NCI-H748 (cell line): ENCODE results near the gene MAPK12.
A peak's percentile ranks its signal among the peaks of the same experiment; 100 is the strongest.

ENCODE experiments used
- DNase-seq: peaks from one replicate; lab custom pipeline; 2025; ENCODE audit not compliant: unreplicated experiment; lab: John Stamatoyannopoulos, UW

The MAPK12 gene

DNA sequence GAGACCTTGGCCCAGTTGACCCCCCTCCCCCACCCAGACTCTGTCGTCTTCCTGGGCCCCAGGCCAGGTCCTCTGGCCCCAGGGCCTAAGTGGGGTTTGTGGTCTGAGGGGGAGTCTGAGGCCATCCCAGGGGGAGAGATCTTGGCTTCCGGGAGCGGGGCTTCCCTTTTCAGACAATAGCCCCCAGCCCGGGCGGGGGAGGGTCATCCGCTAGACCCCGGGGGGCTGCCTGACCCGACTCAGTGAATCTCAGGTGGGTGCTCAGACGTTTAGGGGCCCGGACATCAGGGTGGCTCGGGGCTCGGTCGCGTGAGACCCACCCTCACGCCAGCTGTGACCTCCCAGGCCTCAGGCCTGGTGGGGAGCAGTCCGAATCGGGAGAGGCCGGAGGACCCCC lies 8.1 kb upstream of the MAPK12 start:
- DNase-seq: no peak

DNA sequence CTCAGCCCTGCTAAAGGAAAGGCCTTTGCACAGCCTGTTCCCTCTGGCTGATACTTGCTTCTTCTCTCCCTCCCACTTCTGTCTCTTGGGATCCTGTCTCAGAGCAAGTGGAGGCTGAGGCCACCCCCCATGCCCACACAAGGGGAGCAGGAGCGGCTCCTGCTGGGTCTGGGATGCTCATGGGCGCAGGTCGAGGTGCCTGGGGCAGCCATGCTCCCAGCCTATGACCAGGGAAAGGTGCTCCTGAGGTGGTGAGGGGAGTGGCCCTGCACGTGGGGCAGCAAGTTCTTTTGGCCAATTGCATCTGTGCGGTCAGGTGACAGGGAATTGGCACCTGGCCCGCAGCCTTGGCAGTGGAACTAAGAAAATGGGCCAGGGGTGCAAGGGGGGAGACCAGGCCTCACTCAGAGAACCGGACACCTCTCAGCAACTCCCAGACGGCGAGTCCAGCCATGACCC lies 7.2 kb upstream of the MAPK12 start:
- DNase-seq: peak; percentile 25

DNA sequence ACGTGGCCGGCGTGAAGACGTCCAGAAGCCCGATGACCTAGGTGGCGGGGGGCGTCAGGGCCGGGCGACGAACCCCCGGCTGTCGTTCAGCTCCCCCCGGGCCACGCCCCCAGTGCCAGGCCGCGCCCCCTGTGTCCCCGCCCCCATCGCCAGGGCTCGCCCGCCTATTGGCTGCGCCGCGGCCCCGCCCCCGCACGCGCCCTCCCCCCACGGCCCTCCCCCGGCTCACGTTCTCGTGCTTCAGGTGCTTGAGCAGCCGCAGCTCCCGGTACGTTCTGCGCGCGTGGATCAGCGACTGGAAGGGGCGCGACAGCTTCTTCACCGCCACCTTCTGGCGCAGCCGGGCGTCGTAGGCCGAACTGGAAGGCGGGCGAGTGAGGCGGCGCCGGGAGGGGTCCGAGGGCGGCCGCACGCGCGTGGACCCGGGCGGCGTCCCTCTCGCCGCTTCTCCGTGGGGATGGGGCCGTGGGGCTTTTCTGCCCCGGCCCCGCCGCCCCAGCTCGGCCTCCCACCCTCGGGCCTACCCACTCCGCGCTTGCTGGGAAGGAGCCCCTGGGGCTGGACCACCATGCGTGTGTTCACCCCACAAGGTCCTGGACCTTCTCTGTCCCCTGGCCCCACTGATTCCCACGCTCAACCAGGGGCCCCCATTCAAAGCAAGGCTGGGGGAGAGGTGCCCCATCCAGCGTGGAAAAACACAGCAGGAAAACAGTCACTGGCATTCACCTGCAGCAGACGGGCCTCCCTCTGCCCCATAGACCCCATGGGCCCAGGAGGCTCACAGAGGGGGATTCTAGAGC lies 6.3 kb upstream of the MAPK12 start:
- DNase-seq: no peak

DNA sequence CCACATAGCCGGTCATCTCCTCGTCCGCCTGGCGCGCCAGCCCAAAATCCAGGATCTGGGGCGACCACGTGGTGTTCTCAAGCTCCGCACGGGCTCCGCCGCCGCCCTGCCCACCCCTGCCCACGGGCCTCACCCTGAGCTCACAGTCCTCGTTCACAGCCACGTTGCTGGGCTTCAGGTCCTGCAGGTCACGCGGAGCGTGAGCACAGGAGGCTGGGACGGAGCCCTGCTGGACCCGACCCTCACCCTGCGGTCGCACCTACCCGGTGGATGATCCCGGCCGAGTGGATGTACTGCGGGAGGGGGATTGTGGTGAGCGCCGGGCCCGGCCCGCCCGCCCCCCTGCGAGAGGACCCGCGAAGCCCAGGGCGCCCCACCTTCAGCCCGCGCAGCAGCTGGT lies 5.5 kb upstream of the MAPK12 start:
- no peak for DNase-seq

GRCh38 chr22:50264946-50265669 lies 3.6 kb upstream of the MAPK12 start:
- no peak for DNase-seq

GRCh38 chr22:50264104-50264745 lies 2.7 kb upstream of the MAPK12 start:
- DNase-seq: no peak

DNA sequence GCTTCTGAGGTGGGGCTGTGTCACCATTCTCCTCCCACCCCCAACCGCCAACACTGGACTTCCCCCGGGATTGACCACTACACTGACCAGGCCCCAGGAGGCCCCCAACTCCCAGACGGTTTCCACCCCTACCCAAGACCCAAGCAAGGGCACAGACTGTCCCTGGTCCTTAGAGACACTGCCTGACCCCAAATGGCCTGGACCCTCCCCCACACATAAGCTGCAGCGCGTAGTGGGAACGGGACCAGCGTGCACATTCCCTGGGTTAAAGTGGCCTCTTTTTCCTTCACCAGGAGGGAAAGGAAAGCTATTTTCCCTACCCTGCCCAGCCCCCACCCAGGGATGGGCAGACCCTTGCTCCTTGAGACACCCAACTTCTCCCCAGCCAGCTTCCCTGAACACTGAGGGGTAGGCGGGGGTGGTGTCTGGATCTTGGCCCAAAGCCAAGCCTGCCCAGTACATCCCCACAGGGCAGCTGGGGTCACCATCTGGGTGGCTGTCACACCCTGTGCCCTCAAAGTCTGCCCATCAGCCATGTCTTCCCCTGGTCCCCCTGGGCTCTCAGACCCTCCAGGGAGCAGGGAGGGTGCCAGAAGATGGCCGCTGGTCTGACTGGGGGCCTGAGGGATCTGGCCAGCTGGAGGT lies 1.6 kb upstream of the MAPK12 start:
- DNase-seq: no peak

- no peak for DNase-seq
These were observed 1.0 kb upstream of the MAPK12 start for GRCh38 chr22:50262460-50262911.

GRCh38 chr22:50260801-50261614 lies 475 bp downstream of the MAPK12 start:
- DNase-seq: peak; percentile 75

DNA sequence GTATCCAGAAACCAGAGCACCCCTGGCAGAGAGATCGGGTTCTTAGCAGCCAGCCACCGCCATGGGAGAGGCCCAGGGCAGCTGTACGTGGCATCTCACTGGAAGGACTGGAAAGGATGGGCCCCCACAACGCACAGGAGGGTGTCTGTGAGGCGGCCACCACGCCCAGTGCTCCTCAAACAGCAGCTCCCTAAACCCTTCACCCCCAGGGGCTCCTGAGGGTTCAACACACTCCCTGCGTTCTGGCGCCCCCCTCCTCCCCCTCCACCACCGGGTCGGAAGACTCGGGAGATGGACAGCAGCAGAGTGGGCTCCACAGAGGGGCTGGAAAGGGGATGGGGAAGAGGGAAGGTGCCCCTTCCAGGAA lies 1.1 kb downstream of the MAPK12 start:
- DNase-seq: no peak

DNA sequence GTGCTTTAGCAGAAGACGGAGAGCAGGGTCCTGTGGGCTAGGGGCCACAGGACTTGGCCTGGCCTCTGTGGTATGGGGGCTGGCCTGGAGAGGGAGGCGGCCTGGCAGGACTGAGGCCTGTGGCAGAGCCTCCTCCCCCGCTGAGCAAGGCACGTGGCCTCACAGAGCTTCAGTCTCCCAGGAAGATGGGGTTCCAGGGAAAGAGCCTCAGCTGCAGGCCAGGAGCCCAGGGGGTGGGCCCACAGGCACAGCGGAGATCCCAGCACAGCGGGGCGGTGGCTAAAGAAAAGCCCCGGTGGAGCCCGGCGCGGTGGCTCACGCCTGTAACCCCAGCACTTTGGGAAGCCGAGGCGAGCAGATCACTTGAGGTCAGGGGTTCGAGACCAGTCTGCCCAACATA lies 2.2 kb downstream of the MAPK12 start:
- no peak for DNase-seq

- no peak for DNase-seq
These were observed 2.9 kb downstream of the MAPK12 start for GRCh38 chr22:50258361-50259292.

DNA sequence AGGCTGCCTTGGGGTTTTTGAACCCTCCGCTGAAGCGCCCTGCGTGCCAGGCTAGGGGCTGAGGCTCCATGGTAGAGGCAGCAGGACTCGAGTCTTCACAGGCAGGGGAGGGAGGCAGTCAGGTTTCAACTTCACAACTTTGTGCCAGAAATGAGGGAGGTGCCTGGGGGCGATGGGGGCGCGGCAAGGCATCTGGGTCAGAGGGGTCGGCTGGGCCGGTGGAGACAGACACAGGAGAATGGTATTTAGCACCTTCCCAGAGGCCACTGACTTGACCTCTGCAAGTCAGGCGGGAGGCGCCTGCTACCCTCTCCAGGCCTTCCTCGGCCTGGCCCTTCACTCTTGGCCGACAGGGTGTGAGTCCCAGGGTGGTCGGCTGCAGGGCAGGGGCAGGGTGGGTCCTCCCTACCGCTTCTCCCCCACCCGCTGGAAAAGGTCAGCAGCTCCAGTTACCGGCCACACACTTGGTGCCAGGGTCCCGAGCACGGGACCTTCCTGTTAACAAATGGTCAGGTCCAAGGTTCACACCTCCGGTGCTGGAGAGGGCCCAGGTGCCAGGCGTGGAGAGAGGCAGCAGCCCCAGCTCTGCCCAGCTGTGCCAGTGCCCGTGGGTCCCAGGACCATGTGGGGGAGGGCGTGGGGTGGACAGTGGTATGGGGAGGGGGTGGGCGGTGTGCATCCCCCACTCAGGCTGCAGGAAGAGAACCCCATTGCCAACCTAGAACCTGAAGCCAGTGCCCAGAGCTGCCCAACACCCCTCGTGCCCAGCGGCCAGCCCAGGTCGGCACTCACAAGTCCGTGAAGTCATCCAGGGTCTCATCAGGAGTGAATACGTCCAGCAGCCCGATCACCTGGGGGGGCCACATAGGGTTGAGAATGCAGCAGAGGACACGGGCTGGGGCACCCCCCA lies 3.8 kb downstream of the MAPK12 start:
- DNase-seq: no peak

DNA sequence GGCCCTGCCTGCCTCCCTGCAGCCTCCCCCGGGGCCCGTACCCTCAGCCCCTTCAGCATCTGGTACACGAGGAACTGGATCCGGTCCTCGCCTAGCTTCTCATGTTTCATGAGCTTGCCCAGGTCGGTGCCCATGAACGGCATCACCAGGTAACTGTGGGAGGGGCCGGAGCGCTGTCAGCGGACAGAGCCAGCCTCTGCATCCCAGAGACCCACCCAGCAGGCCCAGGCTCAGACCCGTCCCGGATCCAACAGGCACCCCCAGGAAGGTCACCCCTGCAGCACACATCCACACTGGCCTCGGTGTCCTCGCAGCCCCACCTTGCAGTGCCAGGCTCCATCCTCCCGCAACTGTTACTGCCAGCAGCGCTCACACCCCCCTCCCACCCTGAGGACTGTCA lies 4.4 kb downstream of the MAPK12 start:
- DNase-seq: no peak

GRCh38 chr22:50256258-50256862 lies 5.1 kb downstream of the MAPK12 start:
- no peak for DNase-seq

DNA sequence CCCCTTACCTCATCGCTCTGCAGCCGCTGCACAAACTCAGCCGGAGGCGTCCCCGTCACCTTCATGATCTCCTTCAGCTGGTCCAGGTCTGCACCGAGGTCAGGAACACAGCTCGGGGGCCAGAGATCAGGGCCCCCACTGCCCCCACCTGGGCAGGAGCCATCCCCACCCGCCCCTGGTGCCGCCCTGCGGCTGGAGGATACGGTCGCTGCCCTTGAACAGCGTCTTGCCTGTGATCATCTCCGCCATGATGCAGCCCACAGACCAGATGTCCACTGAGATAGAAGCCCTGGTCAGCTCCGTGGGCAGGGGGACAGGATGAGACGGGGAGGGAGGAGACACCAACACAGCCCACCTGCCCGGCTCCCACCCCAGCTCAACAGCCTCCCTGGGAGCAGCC lies 5.9 kb downstream of the MAPK12 start:
- DNase-seq: no peak

DNA sequence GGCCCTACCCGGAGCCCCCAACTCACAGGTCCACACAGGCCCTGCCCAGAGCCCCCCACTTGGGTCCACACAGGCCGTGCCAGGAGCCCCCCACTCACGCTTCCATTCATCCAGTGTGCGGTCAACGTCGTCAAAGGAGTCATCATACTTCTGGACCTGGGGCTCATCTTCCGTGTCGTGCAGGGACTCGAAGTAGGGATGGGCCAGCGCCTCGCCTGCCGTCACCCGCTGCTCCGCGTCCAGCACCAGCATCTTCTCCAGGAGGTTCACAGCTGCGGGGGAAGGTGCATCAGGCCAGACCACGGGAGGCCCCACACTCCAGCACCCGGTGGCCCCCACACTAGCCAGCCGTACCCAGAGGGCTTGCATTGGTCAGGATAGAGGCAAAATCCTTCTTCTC lies 6.4 kb downstream of the MAPK12 start:
- no peak for DNase-seq

GRCh38 chr22:50253941-50254340 lies 7.5 kb downstream of the MAPK12 start:
- DNase-seq: no peak
